ENCODE data around the gene CADPS.

The CADPS gene

GRCh38 chr3:62539762-62540161 is 335.5 kb downstream of the CADPS start:
- no peak for DNase-seq (ENCODE audit: low spot score)
- ChIA-PET POLR2A (ENCODE audit: low non-redundant PET) (no interaction called here), CTCF (no interaction called here)
- no peak for TF ChIP-seq CTCF (conservative IDR thresholded peaks at IDR 0.05; ENCODE audit: low read depth)
- no peak overlapping the region for H3K27ac ChIP-seq

- ChIA-PET POLR2A (ENCODE audit: low non-redundant PET) (no interaction called here), CTCF (no interaction called here)
- no peak overlapping the region for H3K27ac ChIP-seq
- no peak for DNase-seq (ENCODE audit: low spot score)
- no peak for TF ChIP-seq CTCF (conservative IDR thresholded peaks at IDR 0.05; ENCODE audit: low read depth)
These were observed 336.4 kb downstream of the CADPS start for GRCh38 chr3:62538691-62539356.

GRCh38 chr3:62534326-62534725 is 340.9 kb downstream of the CADPS start:
- no peak overlapping the region for H3K27ac ChIP-seq
- TF ChIP-seq CTCF (conservative IDR thresholded peaks at IDR 0.05; ENCODE audit: low read depth): no peak
- CTCF ChIA-PET: interaction anchor here (0.7 kb wide), 1 partner anchor 643 kb away, joined by 3 read pairs; no protein-coding TSS in a partner anchor
- DNase-seq (ENCODE audit: low spot score): no peak
- POLR2A ChIA-PET (ENCODE audit: low non-redundant PET): no interaction called here

- DNase-seq (ENCODE audit: low spot score): no peak
- ChIA-PET CTCF (no interaction called here), POLR2A (ENCODE audit: low non-redundant PET) (no interaction called here)
- no peak for TF ChIP-seq CTCF (conservative IDR thresholded peaks at IDR 0.05; ENCODE audit: low read depth)
- no peak overlapping the region for H3K27ac ChIP-seq
These were observed 342.4 kb downstream of the CADPS start for GRCh38 chr3:62532796-62533195.

- no peak for DNase-seq (ENCODE audit: low spot score)
- H3K27ac ChIP-seq: no peak overlapping the region
- POLR2A ChIA-PET (ENCODE audit: low non-redundant PET): no interaction called here
- TF ChIP-seq CTCF (conservative IDR thresholded peaks at IDR 0.05; ENCODE audit: low read depth): no peak
- CTCF ChIA-PET: interaction anchor here (0.7 kb wide), 1 partner anchor 92 kb away, joined by 4 read pairs; no protein-coding TSS in a partner anchor
These were observed 343.2 kb downstream of the CADPS start for GRCh38 chr3:62531981-62532380.

GRCh38 chr3:62531493-62531892 is 343.7 kb downstream of the CADPS start:
- ChIA-PET POLR2A (ENCODE audit: low non-redundant PET) (no interaction called here), CTCF (interaction anchor here (0.7 kb wide), 1 partner anchor 92 kb away, joined by 4 read pairs; no protein-coding TSS in a partner anchor)
- no peak for DNase-seq (ENCODE audit: low spot score)
- no peak for TF ChIP-seq CTCF (conservative IDR thresholded peaks at IDR 0.05; ENCODE audit: low read depth)
- H3K27ac ChIP-seq: no peak overlapping the region
